Stimulated activated CD4-positive, alpha-beta T cell treated with anti-CD3 and anti-CD28 coated beads, Interleukin-15, amount 100 ng/mL, for 48 hours (primary cell): ENCODE data around the gene MCTP1.

Experiments used
- DNase-seq, 2 donors: peaks; one replicate each; pipeline ENCODE4 v3.0.0-alpha.2; 2020; ENCODE audit warnings: low read depth in 2 of 2

The MCTP1 gene

DNA sequence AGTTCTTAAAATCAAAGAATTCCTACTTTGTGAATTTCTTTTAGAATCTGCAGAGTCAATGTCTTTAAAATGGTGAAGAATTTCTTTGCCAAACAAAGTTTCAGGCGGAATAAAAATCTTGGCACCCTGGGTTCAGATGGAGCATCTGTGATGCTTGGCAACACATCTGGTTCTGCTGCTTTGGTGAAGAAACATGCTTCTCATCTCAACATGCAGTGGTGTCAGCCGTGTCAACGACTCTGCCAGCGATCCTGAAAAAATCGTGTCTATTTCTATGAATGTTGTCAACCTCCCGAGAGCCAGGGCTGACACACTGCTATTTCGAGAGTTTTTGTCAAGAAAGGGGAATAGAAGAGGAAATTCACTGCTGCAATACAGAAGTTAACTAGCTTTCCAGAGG is 514.9 kb downstream of the MCTP1 start:
- DNase-seq, result no peak

DNA sequence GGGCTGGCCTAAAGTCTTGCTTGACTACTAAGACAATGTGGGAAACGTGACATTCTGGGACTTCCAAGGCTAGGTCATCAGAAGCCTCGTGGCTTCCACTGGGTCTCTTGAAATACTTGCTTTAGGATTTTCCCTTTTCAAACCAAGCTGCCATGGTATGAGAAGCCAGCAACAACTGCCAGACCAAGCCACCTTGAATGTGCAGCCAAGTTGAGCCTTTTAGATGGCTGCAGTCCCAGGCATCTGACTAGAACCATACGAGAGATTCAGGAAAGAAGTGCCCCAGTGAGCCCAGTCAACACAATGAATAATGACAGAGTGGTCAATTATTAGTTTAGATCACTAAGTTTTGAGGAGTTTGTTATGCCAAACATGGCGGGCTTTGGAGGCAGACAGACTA is 523.1 kb downstream of the MCTP1 start:
- no peak for DNase-seq

DNA sequence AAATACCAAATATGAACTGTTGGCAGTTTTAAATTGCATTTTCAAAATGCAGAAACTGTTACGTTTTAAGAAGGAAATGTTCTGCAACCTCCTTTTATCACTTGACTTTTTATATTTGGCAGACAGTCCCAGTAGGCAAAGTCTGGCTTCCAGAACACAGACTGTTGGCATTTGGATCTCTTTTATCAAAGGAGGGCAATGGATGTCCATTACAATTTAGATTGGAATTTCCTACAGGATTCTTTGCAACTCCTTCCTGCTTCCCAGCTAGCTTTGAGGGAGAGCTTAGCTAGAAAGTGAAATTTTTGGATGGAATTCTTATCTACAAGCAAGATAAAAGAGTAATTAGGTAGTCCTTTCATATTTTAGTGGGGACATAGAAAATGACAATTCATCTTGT is 523.8 kb downstream of the MCTP1 start:
- no peak for DNase-seq

DNA sequence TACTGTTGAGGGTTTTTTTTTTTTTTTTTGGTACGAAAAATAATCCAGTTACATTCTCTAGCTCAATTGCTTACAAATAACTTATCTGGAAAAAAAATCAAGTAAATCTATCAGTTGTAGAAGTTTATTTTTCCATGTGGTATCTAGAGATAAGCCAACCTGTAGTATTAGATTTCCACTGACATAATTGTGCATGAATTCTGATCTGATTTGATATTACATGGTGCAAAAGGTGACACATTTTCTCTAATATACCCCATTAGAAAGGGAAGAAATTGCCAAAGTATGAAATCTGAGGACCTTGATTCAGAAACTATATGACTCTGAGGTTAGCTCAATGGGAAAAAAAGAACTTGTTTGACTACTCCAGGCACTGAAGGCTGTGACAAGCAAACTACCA is 524.9 kb downstream of the MCTP1 start:
- DNase-seq, result no peak

DNA sequence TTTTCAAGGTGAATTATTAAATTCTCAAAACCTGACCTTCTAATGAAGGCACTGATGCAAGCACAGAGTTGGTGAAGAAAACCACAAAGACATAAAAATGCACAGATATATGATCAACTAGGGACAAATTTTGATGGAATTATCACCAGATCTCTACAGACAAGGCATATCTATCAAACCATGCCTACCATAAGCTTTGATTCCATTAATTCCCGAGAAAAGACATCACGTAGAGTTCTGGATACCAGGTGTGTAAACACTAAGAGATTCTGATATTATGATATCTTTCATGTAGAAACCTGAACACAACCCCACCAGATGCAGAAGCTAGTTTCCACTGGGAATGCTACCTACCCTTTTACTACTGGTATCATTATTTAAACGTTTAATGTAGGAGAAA is 525.9 kb downstream of the MCTP1 start:
- no peak for DNase-seq

DNA sequence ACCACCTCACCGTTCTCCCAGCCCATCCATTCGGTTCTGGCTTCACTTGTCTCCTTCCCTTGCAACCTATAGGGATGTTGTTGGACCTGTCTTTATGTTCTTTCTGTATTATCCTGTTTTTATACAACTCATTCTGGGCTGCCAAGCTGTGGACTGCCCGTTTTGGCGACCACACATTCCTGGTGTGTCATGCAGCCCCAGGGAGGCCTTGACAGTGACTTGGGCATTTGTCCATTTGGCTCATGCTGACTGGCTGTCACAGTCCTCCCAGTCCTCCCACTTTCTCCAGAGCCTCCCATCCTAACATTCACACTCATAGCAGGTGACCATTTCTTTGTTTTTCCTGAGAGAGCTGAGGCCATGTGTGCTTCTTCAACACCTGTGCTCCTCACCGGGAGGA is 530.1 kb downstream of the MCTP1 start:
- no peak for DNase-seq

DNA sequence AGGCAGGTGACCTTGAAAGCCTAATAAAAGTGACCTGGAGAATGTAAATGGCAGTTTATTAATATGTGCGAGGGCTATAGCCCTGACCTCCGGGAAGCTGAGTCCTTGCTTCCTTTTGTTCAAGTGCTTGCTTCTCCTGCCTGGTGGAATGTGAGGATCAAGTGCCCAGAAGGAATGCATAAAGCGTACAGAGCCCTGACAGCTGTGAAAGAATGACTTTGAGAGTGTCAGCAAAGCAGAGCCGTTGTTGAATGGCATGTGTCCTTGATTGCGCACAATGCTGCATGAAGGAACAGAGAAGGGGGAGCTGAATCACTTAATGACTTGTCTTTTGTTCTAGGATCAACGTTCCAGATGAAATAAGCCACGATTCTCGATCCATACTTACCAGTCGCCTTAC is 533.4 kb downstream of the MCTP1 start:
- DNase-seq, result no peak

DNA sequence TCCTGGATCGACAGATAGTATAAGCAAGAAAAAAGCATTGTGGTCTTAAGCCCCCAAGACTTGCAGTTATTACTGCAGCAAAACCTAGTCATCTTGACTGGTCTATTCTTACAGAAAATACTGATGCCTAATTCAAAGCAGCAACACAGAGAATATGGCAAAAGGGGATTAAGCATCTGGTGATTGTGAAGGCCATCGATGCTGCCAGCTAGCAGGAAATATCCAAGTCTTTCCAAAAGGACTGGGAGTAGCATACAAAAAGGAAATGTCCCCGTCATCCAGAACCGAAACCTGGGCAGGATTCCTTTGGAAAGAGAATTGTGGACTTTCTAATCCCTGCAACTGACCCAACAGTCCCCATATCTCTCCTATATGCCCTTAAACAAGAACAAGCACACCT is 534.2 kb downstream of the MCTP1 start:
- DNase-seq, result no peak

DNA sequence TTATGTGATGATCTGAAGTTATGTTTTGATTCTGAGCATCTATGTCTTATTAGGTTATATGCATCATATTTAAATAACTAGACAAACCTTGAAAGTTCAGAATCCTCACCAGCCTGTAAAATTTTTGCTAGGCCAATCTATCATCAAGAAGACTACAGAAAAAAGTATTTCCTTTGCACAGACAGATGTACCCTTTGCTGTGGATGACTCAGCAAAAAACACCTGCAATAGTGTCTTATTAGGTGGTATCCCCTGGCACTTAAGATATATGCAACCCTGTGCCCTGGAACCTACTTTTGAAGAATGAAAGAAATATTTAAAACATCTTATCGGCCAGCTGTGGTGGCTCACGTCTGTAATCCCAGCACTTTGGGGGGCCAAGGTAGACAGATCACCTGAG is 535.9 kb downstream of the MCTP1 start:
- DNase-seq, result no peak

DNA sequence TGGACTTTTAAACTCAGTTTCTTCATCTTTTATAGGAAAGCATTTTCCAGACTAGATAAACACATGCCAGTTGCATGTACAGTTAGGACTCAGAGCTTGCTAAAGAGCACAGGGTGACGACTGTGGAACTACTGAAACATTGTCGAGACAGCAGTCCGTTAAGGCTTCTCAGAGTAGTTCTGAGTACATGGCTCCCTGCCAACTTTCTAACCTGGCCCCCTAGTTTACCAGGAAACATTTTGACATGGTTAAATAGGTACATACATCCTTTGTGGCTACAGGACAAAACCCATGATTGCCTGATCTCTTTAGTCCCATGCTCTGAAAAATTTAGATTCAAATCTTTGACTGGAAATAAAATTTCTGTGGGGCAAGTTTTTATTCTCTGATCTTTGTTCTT is 536.7 kb downstream of the MCTP1 start:
- no peak for DNase-seq

DNA sequence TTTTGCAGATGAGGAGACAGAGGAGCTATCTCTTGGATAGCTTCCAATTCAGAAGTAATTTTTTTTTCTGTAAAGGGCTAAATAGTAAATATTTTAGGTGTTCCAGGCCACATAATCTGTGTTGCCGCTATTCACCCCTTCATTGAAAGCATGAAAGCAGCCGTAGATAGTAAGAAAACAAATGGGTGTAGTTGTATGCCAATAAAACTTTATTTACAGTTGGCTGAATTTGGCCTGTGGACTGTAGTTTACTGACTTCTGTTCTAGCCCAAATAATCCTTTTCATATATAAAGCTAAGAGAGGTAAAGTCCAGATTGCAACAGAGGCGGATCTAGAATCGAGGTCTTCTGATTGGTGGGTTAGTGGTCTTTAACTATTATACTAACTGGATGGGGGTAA is 537.5 kb downstream of the MCTP1 start:
- DNase-seq, result no peak

DNA sequence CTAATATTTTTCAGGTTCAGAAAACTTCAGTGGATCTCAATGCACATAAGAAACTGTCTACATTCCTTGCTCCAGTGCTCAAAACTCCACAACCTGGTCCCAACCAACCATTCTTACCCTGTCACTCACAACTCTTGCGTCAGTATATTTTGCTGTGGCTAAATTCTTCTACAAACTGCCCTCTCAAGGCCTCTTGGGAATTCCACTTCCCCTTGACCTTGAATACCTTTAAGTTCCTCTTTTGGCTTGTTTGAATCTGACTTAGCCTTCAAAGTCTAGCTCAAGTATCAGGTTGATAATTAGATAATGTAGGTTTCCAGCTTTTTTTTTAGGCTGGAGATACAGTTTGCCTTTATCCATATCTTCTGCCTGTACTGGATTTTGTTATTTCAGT is 538.2 kb downstream of the MCTP1 start:
- no peak for DNase-seq

DNA sequence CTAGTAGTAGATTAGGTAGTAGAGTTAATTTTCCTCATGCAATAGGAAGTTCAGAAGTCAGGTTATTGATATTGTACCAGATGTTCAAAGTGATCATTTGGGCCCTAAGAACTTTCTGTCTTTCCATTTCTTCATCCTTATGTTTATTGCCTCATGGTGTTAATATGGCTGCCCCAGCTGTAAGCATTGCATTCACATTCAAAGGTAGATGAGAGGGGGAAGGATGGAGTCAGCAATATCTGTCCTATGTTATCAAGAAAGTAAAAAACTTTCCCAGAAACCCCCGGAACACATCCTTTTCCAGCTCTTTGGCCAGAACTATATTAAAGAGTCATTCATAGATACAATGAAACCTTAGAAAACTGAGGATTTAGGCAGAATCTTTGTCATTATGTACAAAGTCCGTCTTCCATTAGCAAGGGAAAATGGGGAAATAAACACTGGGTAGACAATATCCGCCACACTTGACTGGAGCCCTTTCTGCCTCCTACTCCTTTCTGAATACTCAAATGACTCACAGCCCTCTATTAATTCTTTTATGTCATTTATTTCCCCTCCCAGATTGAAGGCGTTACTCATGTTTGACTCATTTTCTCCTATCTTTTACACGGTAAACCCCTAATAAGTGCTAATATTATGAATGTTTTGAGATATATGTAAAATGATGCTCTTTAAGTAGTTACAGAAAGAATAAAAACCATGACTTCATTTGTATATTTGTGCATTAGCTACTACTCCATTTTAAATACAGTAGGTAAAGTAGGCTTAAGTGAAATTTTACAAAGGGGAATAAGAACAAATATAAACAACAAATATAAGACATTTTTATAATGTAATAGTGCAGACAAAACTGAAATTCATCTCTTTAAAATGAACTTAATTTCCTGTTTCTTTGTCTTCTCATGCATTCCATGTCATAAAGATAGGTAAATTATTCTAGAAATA is 538.8 kb downstream of the MCTP1 start:
- no peak for DNase-seq

DNA sequence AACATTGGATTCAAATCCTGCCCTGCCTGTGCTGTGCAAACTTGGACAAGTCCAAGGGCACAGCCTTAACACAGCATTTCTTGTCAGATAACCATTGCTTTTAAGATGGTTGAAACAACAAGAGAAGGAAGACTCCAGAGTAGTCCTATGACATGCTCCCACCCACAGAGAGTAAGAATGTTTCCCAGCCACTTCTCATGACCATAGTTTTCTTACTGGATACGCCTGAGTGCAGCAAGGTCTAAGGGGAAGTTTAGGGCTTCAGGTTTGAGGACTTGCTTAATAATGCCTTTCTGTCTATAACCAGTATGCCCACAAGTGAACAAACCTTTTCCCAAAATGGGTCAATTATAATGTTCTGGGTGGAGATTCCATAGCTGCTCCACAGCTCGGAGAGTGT is 540.0 kb downstream of the MCTP1 start:
- DNase-seq, result no peak

DNA sequence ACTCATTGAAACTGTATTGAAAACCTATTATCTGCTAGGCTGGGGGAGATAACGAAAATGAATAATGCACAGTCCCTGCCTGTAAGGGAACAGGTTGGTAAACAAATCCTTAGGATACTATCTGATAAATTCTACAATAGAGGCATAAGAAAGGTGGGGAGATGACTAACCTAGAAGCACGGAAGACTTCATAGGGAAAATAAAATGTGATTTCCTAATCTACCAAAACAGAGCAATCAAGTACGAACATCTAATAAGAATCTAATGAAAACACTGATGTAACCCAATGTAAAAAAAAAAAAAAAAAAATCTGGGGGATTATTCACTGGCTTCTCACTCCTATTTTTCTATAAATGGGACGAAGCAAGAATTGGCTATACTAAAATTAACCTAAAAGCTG is 542.0 kb downstream of the MCTP1 start:
- no peak for DNase-seq

DNA sequence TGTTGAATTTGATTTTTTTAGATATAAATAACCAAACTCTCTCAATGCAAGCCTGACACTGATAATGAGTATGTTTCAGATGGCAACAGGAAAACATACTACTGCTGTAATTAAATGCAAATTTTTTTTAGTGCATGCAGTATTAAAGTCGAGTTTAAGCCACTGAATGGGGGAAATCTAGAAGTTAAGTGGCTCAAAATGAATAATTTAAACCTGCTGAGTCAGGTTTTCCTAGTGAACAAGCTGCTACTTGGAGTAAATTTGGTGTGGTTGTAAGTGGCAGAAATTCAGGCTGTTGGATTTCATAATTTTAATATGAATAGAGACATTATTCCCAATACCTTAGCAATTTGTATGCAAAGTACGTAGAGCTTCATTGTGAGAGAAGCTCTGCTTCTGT is 544.6 kb downstream of the MCTP1 start:
- no peak for DNase-seq

DNA sequence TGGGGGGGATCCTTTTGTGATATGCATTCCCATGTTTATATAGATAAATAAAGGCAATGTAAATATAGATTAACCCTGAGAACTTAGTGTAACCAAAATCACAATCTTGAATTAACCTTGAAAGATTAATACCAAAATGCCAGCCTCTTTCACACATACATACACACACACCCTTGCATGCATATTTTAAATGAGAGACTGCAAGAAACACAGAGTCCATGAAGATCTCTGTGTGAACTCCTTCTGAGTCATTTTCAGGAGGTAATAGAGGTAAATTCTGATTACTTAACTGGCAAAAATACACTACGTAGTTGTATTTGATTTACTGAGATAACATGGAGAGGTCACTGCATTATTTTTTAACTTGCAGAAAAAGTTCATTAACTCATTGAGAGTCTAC is 548.4 kb downstream of the MCTP1 start:
- DNase-seq, result no peak

DNA sequence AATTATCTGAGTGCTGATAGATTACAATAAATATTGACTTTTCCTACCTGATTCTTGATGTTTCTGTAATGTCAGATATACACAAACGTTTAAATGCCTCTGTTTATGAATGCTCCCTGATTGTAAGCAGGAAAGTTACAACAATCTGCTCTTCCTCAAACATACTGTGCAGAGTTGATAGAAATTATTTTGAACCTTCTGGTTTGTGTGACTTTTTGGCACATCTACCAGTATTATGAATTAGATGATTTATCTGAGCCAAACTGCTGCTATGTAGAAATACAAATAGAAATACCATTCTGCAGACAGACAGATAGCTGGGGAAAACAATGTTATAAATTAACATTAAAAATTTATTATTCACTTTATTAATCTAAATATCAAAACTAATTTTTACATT is 553.4 kb downstream of the MCTP1 start:
- no peak for DNase-seq

DNA sequence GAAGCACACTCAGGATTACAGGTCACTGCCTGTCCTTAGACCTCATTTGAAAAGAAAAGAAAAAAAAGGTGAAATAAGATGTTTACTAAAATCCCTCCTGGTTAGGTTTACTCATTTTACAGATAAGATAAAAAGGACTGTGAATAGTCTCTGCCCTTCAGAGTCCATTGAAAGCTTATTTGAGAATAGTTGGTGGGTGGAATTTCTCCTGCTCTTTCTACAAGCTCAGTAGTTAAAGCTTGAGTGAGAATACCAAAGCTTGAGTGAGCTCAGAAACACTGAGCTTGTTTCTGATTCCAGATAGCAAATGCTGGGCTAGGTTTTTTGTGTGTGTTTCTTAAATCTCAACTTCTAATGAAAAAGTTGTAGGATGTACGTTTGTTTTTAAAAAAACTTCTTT is 559.8 kb downstream of the MCTP1 start:
- DNase-seq, result no peak

DNA sequence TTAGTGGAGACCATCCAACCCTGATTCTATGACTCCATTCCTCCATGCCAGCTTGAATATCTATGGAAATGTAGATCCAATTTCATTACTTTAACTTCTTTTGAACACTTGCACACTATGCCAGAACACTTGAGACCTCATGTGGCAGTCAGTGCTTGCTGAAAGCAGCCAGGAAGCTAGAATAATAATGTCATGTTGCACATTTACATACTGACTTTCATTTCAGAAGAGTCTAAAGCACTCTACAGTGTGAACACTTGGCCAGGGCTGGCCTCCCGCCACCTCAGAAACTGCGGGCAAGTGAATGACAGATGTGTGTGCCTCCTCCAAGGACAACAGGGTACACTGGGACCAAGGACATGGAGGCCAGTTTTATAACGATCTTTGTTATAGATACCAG is 569.1 kb downstream of the MCTP1 start:
- DNase-seq, result no peak

DNA sequence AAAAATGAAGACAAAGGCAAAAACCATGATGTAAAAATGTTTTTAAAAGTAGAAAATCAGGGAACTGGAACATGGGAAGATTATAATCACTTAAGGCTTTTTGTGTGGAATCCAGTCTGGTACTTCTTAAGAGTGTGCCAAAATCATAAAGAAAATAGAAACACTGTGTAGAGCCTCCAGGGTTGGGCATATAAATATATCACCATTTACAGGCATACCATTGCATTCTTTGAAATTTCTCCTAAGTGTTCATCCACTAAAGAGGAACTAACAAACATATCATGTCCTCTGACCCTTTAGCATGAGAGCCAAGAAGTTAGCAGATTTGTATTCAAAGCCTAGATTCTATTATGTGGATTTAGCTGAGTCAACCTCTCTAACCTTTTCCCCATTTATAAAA is 573.1 kb downstream of the MCTP1 start:
- DNase-seq, result no peak

DNA sequence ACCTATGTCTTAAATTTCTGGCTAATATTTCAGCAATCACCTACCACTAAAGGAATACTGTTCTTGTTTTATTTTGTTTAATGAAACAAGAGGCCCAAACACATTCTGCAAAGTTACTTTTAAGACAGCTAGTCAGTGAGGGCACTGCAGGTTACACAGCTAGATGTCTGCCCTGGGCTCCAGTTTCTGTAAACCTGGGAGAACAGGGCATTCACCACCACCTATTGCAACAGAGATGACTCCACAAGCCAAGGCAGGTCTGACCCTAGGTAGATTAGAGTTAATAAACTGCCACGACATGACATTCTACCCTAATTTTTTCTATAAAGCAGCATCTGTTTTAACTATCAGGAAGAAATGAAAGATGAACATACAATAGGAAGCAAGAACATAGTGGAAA is 575.6 kb downstream of the MCTP1 start:
- no peak for DNase-seq

DNA sequence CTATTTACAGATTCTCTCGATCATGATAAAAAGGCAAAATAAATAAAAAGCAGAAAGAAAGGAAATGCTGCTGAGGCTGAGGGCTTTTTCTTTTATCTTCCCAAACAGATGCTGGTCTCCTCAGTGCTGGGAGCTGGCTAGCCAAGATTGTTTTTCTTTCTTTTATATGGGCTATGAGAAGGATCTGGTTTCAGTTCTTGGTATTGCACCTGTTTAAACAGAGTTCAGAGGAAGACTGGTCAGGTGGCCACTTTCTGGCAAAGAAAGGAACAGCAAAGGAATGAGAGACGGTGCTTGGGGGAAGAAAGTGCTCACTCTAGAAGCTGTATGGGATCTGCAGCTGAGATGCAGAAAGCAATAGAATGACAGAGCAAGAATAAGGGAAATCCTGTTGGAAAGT is 577.5 kb downstream of the MCTP1 start:
- no peak for DNase-seq

DNA sequence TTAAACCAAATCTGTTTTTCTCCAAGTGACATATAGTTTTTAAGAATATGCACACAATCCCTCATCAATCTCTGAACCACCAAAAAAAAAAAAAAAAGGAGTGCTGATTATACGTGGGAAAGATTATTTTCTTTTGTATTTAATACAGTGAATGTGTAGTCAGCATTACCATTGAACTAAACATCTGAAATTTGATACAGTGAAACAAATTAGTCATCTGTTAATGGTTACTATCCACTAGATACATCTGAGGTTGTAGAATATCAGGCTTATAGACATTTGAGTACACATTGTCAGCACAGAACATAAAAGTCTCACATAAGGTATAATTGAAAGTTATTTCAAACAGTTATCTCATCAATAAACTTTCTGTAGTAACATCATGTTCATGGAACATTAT is 579.5 kb downstream of the MCTP1 start:
- no peak for DNase-seq
